SK-MEL-5 (cell line): ENCODE data around the gene FGF12. TPM values are rescaled to one million over a fixed set of nuclear protein-coding genes. Genes with fewer than 3 reads are reported as not detected.

Source experiments
- DNase-seq: peaks from one replicate; pipeline ENCODE4 v3.0.0-alpha.2; 2016; ENCODE audit warnings: low read depth, low spot score
- in situ Hi-C: cut with HindIII; loops from 2 replicates; pipeline ENCODE4 v1.10.0; 2016; ENCODE audit warnings: low sequenced_read_pairs, high pct_unique_total_duplicates, low pct_unique_long_range_greater_than_20kb
- total RNA-seq: library from RNA; depleted of rRNA; stranded (reverse); fragments of >200 nt; shearing (Covaris generic); gene quantifications from 2 replicates; pipeline ENCODE4 v1.2.3, GENCODE V29; 2014

The FGF12 gene
- total RNA-seq, 1 experiment from 2014 or later: 32.5 TPM

DNA sequence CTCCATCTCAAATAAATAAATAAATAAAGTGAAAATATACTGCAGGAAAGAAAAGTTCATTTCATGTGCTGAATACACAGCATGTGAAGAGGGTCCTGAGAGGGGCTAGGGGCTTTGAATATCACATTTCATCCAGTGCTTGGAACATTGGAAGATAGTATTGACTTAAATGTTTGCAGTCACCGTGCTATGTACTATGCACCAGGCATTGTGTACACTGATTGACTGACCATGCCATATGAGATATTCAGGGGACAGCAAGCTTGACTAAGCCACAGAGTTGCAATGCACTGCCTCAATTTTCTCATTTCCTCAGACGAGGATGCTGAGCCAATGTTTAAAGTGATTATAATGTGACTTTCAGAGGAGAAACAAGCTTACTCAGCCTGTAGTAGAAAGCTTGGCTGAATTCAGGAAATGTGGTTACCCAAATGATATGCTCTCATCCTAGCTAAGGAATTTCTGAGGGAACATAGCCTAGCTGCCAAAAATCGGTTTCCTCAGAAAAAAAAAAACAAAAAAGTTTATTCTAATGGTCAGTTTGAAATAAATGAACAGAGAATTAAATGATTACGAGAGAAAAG is 557.9 kb downstream of the FGF12 start:
- in situ Hi-C loops: no loop called here
- DNase-seq: no peak

DNA sequence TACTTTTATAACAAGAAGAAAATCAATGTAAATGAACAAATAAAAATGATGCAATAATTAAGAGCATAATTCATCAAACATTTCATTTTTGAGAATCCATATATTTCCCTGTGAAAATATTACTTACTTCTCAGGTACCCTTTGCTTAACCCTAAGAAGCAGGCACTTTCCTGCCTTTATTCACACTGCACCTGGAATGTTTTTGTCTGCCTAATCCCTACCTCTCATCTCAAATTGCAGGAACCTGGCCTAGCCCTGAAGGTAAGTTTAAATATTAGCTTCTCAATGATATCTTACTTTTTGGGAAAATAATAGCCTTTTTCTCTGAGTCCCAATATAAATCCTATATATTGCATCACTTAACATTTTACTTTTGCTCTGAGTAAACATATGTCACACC is 559.1 kb downstream of the FGF12 start:
- in situ Hi-C loops: no loop called here
- DNase-seq: no peak

DNA sequence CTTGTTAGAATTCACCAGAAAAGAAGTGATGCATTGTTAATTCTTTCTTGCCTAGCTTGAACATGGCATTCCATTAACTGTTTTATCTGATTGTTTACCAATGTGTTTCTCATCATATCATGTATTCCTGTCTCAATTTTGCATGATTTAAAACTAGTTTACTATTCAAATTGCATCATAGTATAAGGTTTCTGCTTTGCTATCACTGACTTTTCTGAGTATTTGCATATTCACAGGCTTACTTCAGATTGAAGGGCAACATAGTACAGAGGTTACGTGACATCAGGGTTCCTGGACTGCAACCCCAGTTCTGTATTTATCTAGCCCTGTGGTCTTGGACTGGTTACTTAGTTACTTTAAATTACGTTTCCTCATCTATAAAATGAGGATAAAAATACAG is 561.8 kb downstream of the FGF12 start:
- in situ Hi-C loops: no loop called here
- no peak for DNase-seq

DNA sequence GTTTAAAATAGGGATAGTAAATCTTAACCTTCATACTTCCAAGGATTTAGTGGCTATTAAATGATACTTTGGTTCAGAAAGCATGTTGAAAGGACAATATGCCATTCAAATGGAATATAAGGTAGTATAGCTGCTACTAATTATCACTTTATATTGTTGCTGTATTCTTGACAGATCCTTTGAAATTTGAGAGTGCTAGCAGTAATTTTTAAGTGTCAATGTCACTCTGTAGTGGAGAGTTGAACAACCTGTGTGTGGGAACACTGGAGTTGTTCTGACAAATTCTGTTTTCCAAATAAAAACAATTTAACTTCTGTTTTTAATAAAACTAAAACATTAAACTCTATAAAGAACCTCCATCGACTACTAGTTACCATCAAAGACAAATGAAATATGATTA is 565.7 kb downstream of the FGF12 start:
- in situ Hi-C loops: no loop called here
- DNase-seq: no peak

DNA sequence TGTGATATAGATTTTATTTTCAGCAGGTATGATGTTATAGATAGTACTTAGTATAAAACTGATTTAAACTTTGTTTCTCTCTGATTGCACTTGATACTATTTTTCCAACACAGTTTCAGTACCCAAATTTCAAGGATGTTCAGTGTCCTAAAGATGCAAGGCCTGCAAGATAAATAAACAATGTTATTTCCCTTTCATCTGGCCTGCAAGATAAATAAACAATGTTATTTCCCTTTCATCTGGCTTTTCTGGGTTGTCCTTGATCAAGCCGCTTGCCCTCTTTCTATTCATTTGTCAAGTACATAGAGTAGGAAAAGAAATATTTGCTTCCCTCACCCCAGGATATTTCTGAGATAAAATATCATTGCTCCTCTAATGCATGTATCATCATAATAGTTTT is 571.0 kb downstream of the FGF12 start:
- DNase-seq: no peak
- in situ Hi-C loops: no loop called here

DNA sequence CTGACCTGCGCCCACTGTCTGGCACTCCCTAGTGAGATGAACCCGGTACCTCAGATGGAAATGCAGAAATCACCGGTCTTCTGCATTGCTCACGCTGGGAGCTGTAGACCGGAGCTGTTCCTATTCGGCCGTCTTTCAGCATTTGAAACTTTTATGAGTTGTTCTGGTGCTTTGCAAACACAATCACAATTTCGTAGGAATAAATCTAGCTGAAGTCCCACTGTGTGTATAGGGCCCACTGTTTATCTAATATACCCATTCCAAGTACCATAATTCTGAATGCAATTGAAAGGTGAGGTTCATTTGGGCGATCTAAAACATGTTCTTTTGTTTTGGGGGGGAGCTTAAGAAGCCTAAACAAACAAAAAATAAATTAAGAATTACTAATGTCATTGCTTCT is 572.1 kb downstream of the FGF12 start:
- no peak for DNase-seq
- in situ Hi-C loops: no loop called here

DNA sequence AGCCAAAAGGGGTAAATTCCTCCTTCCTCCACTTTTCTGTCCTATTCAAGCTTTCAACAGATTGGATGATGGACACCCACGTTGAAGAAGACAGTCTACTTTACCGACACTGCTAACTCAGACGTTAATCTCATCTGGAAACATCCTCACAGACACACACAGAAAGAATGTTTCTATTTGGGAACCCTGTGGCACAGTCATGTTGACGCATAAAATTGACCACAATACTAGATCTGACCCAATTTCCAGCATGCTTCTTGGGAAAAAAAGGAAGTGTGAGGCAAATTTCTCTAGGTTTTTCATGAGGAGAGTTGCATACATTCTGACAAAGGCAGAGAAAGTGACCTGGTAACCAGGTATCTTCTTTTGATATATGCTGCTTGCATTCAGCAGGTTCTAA is 594.1 kb downstream of the FGF12 start:
- in situ Hi-C loops: no loop called here
- no peak for DNase-seq

DNA sequence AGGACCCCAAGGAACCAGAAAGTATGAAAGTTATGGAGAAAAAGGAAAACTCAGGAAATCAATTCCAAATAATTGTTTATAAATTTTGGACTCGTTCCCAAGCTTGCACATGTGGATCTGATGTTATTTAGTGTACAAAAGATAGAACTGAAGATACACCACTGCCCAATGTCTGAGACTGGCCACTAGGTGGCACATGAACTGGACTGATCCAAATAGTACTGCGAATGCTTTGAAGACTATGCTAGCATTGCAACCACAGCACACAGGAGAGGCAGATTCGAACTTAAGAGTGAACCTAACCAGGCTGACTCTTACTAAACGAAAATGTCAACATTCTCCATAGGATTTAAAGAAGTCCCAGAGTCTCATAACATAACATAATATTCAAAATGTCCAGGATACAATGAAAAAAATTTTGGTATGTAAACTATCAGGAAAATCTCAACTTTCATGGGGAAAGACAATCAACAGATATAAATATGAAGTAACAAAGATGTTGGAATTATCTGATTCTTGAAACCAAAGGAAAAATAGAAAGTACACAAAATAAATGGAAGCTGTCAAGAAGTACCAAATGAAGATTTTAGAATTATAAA is 596.7 kb downstream of the FGF12 start:
- in situ Hi-C loops: no loop called here
- peak; percentile 76 for DNase-seq

DNA sequence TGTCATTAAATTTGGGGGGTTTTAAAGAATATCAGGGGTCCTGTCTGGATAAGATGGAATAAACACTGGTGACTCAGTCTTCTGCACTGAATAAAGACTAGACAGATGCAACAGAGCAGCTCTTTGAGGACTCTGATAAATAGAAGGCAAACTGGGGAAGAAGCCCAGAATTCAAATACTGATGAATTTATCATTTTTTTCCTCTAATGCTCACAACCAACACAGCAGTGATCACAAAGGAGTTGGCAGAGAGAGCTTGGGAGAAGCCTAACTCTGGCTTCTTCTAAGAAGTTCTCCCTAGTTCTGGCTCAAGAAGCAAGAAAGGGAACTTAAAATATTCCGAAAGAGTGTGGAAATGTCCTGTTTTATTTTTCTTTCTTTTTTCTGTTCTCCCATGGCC is 597.8 kb downstream of the FGF12 start:
- DNase-seq: no peak
- in situ Hi-C loops: no loop called here

DNA sequence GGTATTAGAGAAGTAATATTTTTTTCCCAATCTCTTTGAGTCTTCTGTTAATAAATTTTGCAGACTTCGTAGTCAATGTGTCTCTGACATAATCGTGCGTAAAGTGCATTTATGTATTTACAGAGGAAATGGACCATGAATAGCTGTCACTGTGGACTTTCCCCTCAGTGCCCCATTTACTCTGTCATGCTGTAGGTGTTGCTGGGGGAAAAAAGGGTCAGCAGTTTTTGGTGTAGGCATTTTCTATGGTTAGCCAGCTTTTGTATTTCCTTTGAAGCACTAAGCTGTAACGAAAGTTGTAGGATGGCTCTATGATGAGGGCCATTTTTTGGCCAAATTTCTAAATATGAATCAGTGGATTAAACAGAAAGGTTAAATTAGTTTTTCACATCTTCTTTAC is 598.4 kb downstream of the FGF12 start:
- in situ Hi-C loops: no loop called here
- DNase-seq: no peak

DNA sequence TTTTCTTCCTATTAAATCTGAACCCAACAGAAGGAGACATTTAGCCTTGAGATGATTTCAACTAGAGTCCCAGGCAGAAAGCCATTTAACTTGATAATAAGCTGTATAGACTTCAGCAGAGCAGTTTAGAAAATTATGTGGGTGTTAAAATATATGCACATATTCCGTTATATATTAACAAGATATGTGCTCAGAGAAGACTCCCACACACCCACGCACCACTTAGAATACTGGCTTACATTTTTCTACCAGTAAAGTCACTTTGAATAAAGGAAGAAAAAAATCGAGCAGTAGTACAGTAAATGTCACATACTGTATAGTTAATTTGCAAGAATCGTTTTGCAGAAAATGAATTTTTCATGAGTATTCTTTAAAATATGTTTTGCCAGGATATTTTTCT is 599.3 kb downstream of the FGF12 start:
- in situ Hi-C loops: no loop called here
- no peak for DNase-seq

DNA sequence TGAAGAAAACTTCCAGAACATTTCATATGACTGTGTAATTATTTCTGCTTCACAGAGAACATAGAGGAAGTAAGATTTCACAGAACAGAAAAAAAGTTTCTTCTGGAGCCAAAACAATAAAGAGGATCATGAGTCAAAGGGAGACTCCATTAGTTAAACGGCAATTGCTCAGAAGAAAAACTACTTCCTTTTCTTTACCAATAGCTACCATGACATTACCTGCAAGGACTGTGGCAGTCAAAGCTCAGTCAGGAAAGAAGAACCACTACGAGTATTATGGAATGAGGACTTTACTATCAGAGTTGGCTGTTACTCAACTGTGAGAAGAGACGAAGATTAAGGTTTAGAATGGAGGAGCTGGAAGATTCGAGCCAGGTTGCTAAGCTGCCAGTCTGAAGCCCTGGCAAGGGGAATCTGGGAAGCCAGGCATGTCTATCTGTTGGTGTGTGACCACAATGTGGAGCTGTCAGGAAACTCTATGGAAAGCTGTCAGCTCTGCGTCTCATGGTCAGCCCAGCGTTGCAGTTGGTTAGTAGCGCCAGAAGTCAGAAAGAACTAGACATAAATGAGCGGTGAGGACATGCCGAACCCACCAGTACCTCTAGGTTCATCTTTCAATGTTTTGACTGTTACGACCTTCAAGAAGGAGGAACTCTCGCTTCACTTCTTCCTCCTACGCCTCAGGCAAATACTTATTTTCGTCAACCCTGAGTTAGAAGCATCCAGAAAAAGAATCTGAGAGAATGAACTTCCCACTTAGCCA is 604.3 kb downstream of the FGF12 start:
- peak; percentile 19 for DNase-seq
- in situ Hi-C loops: no loop called here

DNA sequence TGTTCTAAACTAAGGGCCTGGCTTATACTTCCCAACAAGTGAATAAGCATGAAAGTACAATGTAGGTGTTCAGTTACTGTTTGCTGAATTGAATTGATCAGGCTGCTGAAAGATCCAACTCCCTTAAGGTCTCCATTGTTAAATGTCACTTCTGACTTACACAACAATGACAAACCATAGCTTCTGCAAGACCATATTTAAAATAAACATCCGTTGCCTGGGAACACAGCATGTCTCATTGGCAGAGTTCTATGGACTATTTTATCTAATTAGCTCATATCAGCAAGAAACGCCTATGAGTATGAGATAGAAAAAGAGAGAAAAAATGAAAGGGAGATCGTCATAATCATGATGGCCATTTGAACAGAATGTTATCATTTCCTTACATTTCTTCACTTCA is 605.4 kb downstream of the FGF12 start:
- in situ Hi-C loops: no loop called here
- no peak for DNase-seq

DNA sequence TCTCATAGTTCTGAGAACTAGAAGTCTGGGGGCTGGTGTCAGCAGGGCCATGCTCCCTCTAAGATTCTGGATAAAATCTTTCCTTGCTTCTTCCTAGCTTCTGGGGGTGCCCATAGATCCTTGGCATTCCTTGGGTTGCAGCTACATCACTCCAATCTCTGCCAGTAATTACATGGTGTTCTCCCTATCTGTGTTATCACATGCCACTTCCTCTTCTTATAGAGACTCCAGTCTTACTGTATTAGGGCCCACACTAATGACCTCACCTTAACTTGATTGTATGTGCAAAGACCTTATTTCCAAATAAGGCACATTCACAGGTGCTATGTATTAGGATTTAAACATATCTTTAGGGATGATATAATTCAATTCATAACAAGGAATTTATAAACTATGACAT is 618.5 kb downstream of the FGF12 start:
- no peak for DNase-seq
- in situ Hi-C loops: no loop called here

DNA sequence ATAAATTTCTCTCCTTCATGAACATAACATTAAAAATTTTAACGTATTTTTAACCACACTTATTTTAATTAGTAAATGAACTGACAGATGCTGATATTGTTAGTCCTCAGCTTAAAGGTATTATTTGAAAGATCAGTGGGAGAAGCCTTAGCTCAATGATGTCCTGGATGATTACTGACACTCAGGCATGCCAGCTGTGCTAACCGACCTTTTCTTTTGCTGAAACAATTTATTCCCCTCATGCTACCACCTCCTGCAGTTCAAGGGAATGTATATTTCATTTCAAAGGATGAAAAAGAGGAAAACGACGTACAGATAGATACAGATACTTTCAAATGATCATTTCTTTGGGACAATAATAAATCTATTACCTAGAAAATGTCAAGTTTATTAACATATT is 620.8 kb downstream of the FGF12 start:
- in situ Hi-C loops: no loop called here
- DNase-seq: no peak

DNA sequence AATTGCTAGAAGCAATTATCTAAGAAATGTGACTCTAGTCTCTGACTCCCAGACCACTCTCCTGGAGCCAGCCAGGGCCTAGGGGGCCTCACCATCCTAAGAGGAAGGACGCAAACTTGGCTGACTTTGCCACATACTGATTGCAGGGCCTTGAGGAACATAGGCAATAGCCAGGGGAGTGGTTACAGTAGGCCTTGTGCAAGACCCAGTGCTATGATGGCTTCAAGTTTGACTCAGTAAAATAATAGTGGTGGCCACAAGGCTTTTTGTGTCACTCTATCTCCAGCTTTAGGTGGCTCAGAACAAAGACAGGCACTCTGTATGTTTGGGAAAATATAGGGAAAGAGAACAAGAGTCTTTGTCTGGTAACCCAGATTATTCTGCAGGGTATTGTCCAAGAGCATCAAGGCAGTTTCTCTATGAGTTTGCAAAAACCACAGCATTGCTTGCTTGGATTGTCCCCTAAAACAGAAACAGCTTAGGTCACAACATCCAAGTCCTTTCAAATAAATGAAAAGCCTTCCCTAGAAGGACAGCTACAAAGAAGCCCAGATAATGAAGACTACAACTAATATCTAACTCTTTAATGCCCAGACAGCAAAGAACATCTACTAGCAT is 634.8 kb downstream of the FGF12 start:
- DNase-seq: no peak
- in situ Hi-C loops: no loop called here

DNA sequence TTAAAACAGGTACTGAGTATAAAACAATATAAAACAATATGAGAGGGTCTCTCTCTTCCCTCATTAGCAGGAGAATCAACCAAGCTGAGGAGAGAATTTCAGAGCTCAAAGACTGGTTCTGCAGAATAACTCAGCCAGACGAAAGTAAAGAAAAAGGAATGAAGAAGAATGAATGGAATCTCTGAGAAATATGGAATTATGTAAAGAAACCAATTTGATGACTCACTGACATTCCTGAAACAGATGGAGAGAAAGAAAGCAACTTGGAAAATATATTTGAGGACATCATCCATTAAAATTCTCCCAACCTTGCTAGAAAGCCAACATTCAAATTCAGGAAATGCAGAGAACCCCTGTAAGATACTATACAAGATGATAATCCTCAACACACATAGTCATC is 635.5 kb downstream of the FGF12 start:
- DNase-seq: no peak

DNA sequence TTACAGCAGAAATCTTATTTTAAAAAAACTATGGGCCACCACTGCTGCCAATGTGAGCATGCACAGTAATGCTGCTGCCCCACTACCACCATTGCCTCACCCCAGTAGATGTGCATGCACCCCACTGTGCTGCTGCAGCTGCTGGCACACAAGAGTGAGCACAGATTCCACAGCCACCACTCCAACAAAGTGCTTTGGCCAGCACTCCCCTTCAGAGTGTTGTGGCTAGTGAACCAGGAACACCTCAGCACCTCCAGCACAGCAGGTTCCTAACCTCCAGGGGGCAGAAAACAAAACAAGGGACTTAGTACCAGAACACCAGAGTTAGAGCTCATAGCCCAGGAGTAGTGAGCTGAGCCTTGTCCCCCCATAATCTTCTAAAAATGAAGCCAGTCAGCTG is 636.8 kb downstream of the FGF12 start:
- no peak for DNase-seq
- in situ Hi-C loops: no loop called here

More for the DNA sequence above, 635.5 kb downstream of the FGF12 start:
- in situ Hi-C loops: no loop called here
